Measurements from ENCODE around the gene GRM7. TPM values are rescaled to one million over a fixed set of nuclear protein-coding genes. Genes with fewer than 3 reads are reported as not detected.

GRM7 gene
- total and polyA plus RNA-seq, 9 of the 15 experiments (the other 6 are each of a cell fraction or from before 2014, with no cell fraction given): not detected

DNA sequence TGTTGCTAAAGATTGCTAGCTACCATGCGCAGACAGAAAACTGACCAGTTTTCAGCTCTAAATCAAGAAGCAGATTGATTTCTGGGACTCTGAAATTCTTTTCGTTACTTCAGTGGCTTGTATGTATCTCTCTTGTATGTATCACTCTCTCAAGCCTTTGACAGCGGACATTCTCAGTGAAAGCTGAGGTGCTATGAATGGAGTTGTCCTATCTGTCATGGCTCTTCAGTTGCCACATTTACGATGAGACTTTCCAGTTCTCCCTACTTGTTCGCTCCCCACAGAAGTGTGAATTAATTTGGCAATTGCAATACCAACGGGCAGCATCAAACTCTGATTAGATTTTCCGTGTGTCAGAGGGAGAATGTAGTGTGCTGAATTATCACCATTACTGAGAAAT is 432.4 kb downstream of the GRM7 start (continued):
- TF ChIP-seq PHB2 (IDR thresholded peaks at IDR 0.05; ENCODE audit: low read depth) (no peak), CEBPB (tag; IDR thresholded peaks at IDR 0.05) (no peak)
- TF ChIP-seq, protein P1, sequence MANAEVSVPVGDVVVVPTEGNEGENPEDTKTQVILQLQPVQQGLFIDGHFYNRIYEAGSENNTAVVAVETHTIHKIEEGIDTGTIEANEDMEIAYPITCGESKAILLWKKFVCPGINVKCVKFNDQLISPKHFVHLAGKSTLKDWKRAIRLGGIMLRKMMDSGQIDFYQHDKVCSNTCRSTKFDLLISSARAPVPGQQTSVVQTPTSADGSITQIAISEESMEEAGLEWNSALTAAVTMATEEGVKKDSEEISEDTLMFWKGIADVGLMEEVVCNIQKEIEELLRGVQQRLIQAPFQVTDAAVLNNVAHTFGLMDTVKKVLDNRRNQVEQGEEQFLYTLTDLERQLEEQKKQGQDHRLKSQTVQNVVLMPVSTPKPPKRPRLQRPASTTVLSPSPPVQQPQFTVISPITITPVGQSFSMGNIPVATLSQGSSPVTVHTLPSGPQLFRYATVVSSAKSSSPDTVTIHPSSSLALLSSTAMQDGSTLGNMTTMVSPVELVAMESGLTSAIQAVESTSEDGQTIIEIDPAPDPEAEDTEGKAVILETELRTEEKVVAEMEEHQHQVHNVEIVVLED (CRISPR knock-in tag; IDR thresholded peaks at IDR 0.05): no peak
- TF ChIP-seq, protein P2, sequence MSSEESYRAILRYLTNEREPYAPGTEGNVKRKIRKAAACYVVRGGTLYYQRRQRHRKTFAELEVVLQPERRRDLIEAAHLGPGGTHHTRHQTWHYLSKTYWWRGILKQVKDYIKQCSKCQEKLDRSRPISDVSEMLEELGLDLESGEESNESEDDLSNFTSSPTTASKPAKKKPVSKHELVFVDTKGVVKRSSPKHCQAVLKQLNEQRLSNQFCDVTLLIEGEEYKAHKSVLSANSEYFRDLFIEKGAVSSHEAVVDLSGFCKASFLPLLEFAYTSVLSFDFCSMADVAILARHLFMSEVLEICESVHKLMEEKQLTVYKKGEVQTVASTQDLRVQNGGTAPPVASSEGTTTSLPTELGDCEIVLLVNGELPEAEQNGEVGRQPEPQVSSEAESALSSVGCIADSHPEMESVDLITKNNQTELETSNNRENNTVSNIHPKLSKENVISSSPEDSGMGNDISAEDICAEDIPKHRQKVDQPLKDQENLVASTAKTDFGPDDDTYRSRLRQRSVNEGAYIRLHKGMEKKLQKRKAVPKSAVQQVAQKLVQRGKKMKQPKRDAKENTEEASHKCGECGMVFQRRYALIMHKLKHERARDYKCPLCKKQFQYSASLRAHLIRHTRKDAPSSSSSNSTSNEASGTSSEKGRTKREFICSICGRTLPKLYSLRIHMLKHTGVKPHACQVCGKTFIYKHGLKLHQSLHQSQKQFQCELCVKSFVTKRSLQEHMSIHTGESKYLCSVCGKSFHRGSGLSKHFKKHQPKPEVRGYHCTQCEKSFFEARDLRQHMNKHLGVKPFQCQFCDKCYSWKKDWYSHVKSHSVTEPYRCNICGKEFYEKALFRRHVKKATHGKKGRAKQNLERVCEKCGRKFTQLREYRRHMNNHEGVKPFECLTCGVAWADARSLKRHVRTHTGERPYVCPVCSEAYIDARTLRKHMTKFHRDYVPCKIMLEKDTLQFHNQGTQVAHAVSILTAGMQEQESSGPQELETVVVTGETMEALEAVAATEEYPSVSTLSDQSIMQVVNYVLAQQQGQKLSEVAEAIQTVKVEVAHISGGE (CRISPR knock-in tag; IDR thresholded peaks at IDR 0.05): no peak
- TF ChIP-seq, protein P3, sequence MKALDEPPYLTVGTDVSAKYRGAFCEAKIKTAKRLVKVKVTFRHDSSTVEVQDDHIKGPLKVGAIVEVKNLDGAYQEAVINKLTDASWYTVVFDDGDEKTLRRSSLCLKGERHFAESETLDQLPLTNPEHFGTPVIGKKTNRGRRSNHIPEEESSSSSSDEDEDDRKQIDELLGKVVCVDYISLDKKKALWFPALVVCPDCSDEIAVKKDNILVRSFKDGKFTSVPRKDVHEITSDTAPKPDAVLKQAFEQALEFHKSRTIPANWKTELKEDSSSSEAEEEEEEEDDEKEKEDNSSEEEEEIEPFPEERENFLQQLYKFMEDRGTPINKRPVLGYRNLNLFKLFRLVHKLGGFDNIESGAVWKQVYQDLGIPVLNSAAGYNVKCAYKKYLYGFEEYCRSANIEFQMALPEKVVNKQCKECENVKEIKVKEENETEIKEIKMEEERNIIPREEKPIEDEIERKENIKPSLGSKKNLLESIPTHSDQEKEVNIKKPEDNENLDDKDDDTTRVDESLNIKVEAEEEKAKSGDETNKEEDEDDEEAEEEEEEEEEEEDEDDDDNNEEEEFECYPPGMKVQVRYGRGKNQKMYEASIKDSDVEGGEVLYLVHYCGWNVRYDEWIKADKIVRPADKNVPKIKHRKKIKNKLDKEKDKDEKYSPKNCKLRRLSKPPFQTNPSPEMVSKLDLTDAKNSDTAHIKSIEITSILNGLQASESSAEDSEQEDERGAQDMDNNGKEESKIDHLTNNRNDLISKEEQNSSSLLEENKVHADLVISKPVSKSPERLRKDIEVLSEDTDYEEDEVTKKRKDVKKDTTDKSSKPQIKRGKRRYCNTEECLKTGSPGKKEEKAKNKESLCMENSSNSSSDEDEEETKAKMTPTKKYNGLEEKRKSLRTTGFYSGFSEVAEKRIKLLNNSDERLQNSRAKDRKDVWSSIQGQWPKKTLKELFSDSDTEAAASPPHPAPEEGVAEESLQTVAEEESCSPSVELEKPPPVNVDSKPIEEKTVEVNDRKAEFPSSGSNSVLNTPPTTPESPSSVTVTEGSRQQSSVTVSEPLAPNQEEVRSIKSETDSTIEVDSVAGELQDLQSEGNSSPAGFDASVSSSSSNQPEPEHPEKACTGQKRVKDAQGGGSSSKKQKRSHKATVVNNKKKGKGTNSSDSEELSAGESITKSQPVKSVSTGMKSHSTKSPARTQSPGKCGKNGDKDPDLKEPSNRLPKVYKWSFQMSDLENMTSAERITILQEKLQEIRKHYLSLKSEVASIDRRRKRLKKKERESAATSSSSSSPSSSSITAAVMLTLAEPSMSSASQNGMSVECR (CRISPR knock-in tag; IDR thresholded peaks at IDR 0.05): no peak

Data from K562 (cell line).